H1 (cell line): Measurements from ENCODE around the gene PCNX1. TPM values are rescaled to one million over a fixed set of nuclear protein-coding genes. Genes with fewer than 3 reads are reported as not detected.
A peak's percentile ranks its signal among the peaks of the same experiment; 100 is the strongest.

Experiments
- ASH2L ChIP-seq: fragments of 200-600, 300-600 bp; sonication (generic); IDR thresholded peaks from one replicate; pipeline ENCODE4 v1.7.1; 2017; ENCODE audit warnings: low read length
- CBX5 ChIP-seq: fragments of 300-800, 300-1000 bp; sonication (generic); IDR thresholded peaks from 2 replicates; pipeline ENCODE4 v1.7.1; 2016; ENCODE audit warnings: antibody characterized with exemption, low read length, low read depth
- CHD7 ChIP-seq: fragments of 300-600 bp; sonication (generic); IDR thresholded peaks from 2 replicates; pipeline ENCODE4 v1.7.1; 2012; ENCODE audit warnings: low read length, moderate library complexity, mild to moderate bottlenecking, inconsistent platforms; ENCODE audit not compliant: insufficient replicate concordance
- E2F6 ChIP-seq: IDR thresholded peaks from 2 replicates; pipeline ENCODE4 v1.6.1; 2012; ENCODE audit warnings: inconsistent platforms
- KDM4A ChIP-seq: IDR thresholded peaks from one replicate; pipeline ENCODE4 v1.7.1; 2012; ENCODE audit warnings: low read depth, mild to moderate bottlenecking, moderate library complexity, low read length, inconsistent platforms; ENCODE audit not compliant: severe bottlenecking
- SIX5 ChIP-seq: IDR thresholded peaks from 2 replicates; pipeline ENCODE4 v1.6.1; 2011; ENCODE audit warnings: mild to moderate bottlenecking, low read depth, low read length
- polyA plus RNA-seq, 7 experiments: library from polyadenylated mRNA; depleted of rRNA in 3 of 7; stranded (reverse) in 5 of 7; unstranded in 2 of 7; fragments of >200 nt in 5 of 7; fragments of 200-250 nt in 2 of 7; gene quantifications; 1 replicate in 5 of 7; 2 replicates in 1 of 7; 4 replicates in 1 of 7; pipeline versions ENCODE4 v1.2.1 to v1.2.3, GENCODE V29; 2011 to 2013; ENCODE audit warnings: missing spikeins in 2 of 7, mixed read lengths in 2 of 7
- total RNA-seq: library from RNA; stranded (reverse); fragmentation: NEBNext Ultra II Directional; extraction: Animal tissue kit (Norgen Biotek cat#: 25700); gene quantifications from 2 replicates; pipeline ENCODE4 v1.2.1, GENCODE V29; 2021

PCNX1 gene
- total and polyA plus RNA-seq, 2 of the 8 experiments (the other 6 are each of a cell fraction or from before 2014, with no cell fraction given) = 37.7 to 53.2 TPM

GRCh38 chr14:70871863-70872677 is 35.2 kb upstream of the PCNX1 start (continued):
- TF ChIP-seq CHD7 (no peak), SIX5 (no peak), KDM4A (no peak), CBX5 (no peak), E2F6 (peak; percentile 36; the same call in 1 of the 2 replicates), ASH2L (no peak)
